Measurements from ENCODE around the gene EIF4E1B. TPM values are rescaled to one million over a fixed set of nuclear protein-coding genes. Genes with fewer than 3 reads are reported as not detected.

The EIF4E1B gene
- total and polyA plus RNA-seq, 4 donors, result not detected

- Histone ChIP-seq H3K4me1 (ENCODE audit: control insufficient read depth in 4 of 4, insufficient read depth in 4 of 4, low read length in 3 of 4) (peaks cover 0 to 9% (median 4%) of the 10 kb centered on the region in 4 donors), H3K9me3 (ENCODE audit: control insufficient read depth in 4 of 4, low read length in 3 of 4) (no peaks in the 10 kb centered on the region), H3K27me3 (ENCODE audit: control insufficient read depth in 4 of 4, insufficient read depth in 4 of 4, low read length in 3 of 4) (no peaks in the 10 kb centered on the region), H3K9ac (ENCODE audit: low read depth in 1 of 2, low read length in 2 of 2) (no peak overlapping the region), H3K4me3 (ENCODE audit: low read depth in 1 of 3, low read length in 3 of 3) (peak overlapping the region in 2 of 3 donors; percentile 47 to 71), H3K36me3 (ENCODE audit: control insufficient read depth in 4 of 4, insufficient read depth in 3 of 4, low read depth in 1 of 4, low read length in 3 of 4) (no peaks in the 10 kb centered on the region), H3K27ac (ENCODE audit: low read depth in 1 of 2, low read length in 2 of 2) (no peak overlapping the region)
- 4% methylated on average over 31 of the region's 31 CpGs for WGBS
- no peak for DNase-seq (ENCODE audit: low spot score)
- TF ChIP-seq HNF4G (IDR thresholded peaks at IDR 0.05), result no peak
- no peak for TF ChIP-seq GABPA (IDR thresholded peaks at IDR 0.05 in 1 of 2, conservative IDR thresholded peaks at IDR 0.05 in 1 of 2)
- no peak for TF ChIP-seq JUND (IDR thresholded peaks at IDR 0.05)
- TF ChIP-seq EGR1 (IDR thresholded peaks at IDR 0.05; ENCODE audit: low read depth in 2 of 2), result no peak
- no peak for TF ChIP-seq REST (IDR thresholded peaks at IDR 0.05)
- no peak for TF ChIP-seq TAF1 (conservative IDR thresholded peaks at IDR 0.05)
- TF ChIP-seq MAX (IDR thresholded peaks at IDR 0.05), result no peak
- no peak for TF ChIP-seq FOXA1 (IDR thresholded peaks at IDR 0.05)
- TF ChIP-seq ZBTB33 (IDR thresholded peaks at IDR 0.05), result no peak
- TF ChIP-seq, protein P1, sequence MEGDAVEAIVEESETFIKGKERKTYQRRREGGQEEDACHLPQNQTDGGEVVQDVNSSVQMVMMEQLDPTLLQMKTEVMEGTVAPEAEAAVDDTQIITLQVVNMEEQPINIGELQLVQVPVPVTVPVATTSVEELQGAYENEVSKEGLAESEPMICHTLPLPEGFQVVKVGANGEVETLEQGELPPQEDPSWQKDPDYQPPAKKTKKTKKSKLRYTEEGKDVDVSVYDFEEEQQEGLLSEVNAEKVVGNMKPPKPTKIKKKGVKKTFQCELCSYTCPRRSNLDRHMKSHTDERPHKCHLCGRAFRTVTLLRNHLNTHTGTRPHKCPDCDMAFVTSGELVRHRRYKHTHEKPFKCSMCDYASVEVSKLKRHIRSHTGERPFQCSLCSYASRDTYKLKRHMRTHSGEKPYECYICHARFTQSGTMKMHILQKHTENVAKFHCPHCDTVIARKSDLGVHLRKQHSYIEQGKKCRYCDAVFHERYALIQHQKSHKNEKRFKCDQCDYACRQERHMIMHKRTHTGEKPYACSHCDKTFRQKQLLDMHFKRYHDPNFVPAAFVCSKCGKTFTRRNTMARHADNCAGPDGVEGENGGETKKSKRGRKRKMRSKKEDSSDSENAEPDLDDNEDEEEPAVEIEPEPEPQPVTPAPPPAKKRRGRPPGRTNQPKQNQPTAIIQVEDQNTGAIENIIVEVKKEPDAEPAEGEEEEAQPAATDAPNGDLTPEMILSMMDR (IDR thresholded peaks at IDR 0.05; ENCODE audit: low read depth, low read length, missing input control), result no peak
Observed at GRCh38 chr5:176610435-176610773, 20.1 kb upstream of the EIF4E1B start.

DNA sequence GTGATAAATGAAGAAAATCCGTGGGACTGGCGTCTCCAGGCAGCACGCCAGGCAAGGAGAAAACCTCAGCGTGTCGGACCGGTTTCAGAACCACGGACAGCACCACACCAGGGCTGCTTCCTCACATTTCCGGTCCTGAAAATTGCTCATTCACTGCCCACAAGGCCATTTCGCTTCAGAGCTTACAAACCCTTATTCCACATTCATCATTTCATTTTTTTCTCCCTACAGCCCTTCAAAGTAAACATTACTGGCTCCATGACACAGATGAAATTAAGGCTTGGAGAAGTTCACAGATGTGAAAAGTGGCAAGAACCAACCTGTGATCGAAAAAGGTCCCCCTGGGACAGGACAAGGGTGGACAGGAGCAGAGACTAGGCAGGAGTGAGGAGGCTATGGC, 19.0 kb upstream of the EIF4E1B start:
- WGBS, result 15% methylated on average over 10 of the region's 10 CpGs

More for the DNA sequence above, 19.0 kb upstream of the EIF4E1B start:
- Histone ChIP-seq H3K27ac (ENCODE audit: low read depth in 1 of 2, low read length in 2 of 2) (no peak overlapping the region), H3K9me3 (ENCODE audit: control insufficient read depth in 4 of 4, low read length in 3 of 4) (no peaks in the 10 kb centered on the region), H3K9ac (ENCODE audit: low read depth in 1 of 2, low read length in 2 of 2) (no peak overlapping the region), H3K36me3 (ENCODE audit: control insufficient read depth in 4 of 4, insufficient read depth in 3 of 4, low read depth in 1 of 4, low read length in 3 of 4) (no peaks in the 10 kb centered on the region), H3K4me3 (ENCODE audit: low read depth in 1 of 3, low read length in 3 of 3) (no peak overlapping the region), H3K27me3 (ENCODE audit: control insufficient read depth in 4 of 4, insufficient read depth in 4 of 4, low read length in 3 of 4) (no peaks in the 10 kb centered on the region), H3K4me1 (ENCODE audit: control insufficient read depth in 4 of 4, insufficient read depth in 4 of 4, low read length in 3 of 4) (peaks cover 0 to 9% (median 4%) of the 10 kb centered on the region in 4 donors)
- TF ChIP-seq YY1 (IDR thresholded peaks at IDR 0.05), result no peak
- TF ChIP-seq GABPA (IDR thresholded peaks at IDR 0.05 in 1 of 2, conservative IDR thresholded peaks at IDR 0.05 in 1 of 2), result peak in 1 of 2 donors; percentile 20
- peak; percentile 99 for TF ChIP-seq REST (IDR thresholded peaks at IDR 0.05)
- no peak for TF ChIP-seq EGR1 (IDR thresholded peaks at IDR 0.05; ENCODE audit: low read depth in 2 of 2)
- DNase-seq (ENCODE audit: low spot score), result peak; percentile 74

Data from liver (tissue), 9 donors.